Stimulated activated CD4-positive, alpha-beta T cell treated with anti-CD3 and anti-CD28 coated beads, Interleukin-2, amount 100 ng/mL, for 4 hours (primary cell): ENCODE measurements around the gene CIAO2A.

Source experiments
- DNase-seq: peaks from one replicate; pipeline ENCODE4 v3.0.0-alpha.2; 2020; ENCODE audit warnings: low read depth

CIAO2A gene

DNA sequence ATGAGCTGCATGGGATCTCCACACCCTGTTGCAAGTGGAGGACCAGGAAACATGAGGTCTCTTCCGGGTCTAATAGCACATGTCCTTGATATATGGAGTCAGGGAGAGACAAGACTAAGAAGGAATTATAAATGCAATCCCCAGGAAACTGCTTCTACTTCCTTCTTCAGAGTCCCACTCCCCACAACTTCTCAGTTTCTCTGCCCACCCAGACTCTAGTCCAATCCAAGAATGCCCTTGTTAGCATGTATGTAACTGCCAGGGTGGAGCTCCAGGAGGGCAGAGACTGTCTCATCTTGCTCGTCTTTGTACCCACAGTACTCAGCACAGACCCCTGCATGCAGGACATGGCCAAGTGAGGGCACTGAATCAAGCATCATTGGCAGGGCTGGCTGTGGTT, 55.7 kb downstream of the CIAO2A start:
- no peak for DNase-seq

- DNase-seq = no peak
Observed at GRCh38 chr15:64037116-64037515, 56.5 kb downstream of the CIAO2A start.

- DNase-seq = no peak
Observed at GRCh38 chr15:64035525-64035924, 58.1 kb downstream of the CIAO2A start.

DNA sequence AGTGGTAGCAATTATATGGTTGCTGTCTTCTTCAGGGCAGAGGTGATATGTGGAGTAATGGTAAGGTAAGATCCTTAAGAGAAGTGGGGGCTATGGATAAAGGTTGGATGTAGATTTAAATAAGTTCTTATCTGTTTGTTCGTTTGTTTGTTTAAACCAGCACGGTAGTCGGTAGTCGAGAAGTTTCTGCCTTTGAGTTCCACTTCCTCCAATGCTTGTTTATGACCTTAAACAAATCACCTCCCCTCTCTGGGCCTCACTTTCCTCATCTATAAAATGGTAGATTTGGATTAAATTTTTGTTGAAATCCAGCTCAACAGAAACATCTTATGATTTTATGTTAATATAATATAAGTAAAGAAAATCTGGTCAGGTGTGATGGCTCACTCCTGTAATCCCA, 59.1 kb downstream of the CIAO2A start:
- DNase-seq = no peak

DNA sequence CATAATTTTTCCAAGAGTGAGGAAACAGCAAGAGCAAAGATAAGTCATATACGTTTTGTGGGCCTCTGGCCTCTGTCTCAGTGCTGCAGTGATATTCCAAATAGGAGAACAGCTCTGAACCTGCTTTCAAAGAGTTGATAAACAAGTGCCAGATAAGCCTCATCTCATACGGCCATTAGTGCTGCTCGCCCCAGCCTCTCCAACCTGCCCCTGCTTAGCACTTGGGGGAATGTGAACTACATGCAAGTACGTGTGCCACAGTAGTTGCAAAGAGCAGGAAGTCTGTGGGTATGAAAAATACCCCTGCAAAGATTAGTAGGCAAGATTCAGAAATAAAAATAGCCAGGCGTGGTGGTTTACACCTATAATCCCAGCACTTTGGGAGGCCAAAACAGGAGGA, 61.3 kb downstream of the CIAO2A start:
- DNase-seq = no peak

- no peak for DNase-seq
Observed at GRCh38 chr15:64030123-64030522, 63.5 kb downstream of the CIAO2A start.

GRCh38 chr15:64029633-64030032, 64.0 kb downstream of the CIAO2A start:
- no peak for DNase-seq

DNA sequence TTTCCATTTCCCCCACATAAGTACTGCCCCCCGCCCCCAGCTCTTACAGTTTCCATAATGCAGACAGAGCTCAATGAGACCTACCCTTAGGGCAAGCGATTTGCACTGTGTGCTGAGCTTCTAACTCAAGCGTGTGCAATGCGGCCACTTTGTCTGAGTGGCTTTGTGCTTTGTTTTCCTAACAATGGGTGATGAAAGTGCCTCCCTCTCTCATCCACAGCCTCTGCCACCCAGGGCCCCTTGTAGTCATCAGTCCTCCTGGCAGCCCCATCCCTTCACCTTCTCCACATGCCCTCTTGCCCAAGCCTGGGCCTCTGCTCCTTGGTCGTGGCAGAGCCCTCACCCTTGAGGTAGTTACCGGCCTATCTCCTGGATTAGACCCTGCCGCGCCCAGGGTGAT, 64.5 kb downstream of the CIAO2A start:
- DNase-seq = no peak

DNA sequence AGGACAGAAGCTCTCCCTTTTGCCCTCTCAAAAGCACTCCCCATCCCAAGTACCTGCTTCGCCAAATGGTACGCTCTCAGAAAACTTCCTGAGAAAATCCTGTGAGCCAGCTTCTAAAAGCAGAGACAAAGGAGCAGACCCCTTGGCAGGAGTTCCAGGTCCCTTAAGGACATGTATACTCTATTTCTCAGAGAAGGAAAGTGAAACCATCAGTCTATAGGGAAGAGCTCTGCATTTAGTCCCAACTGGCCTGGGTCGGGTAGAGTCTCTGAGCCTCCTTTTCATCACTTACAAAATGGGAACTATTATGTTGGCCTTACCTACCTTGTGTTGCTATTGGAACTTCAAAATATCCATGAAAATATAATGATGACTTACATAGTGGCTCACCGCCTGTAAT, 67.0 kb downstream of the CIAO2A start:
- no peak for DNase-seq

DNA sequence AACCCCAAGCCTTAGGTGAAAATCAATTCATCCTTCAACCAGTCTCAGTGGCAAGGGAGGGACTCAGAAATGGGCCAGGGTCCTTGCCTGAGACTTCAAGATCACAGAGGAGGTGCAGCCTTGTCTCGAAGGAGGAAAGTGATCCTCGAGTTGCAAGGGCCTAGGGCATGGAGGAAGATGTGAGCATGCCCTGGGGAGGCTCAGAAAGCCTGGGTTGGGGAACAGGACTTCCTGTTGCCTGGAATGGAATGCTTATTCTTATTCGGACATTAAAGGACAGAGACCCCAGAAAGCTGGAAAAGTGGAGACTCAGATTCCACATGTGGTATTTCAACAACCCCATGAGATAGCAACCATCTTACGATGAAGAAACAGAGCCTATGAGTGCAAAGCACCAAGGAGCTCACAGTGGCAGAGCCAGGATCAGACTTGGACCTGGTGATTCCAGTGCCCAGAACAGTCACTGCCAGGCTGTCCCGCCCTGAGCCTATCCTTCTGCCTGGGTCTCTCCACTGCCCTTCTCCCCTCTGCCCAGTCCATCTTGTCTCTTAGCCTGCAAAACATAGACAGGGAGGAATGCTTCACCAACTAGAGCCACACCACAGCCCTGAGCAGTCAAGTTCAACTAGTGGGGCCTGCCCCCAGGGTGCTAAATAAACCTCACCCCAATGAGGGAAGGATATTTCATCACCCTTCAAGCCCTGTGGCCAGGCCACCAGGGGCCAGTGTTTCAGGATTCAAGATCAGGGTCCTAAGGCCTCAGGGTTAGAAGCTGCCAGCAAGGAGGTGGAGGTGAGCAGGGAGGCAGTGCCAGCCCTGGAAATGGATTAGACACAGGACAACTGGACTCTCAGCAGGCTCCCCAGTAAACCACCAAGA, 69.2 kb downstream of the CIAO2A start:
- DNase-seq = no peak

GRCh38 chr15:64023220-64023619, 70.4 kb downstream of the CIAO2A start:
- no peak for DNase-seq

DNA sequence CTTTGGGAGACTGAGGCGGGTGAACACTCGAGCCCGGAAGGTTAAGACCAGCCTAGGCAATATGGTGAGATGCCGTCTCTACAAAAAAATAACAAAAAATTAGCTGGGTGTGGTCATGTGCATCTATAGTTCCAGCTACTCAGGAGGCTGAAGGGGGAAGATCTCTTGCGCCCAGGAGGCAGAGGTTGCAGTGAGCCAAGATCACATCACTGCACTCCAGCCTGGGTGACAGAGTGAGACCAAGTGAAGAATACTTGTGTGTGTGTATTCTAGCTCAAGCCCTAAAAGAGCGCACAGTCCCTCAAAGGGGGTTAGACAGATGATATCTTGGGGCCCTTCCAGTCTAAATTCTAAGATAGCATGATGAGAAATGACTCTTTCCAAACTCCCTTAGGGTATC, 71.1 kb downstream of the CIAO2A start:
- DNase-seq = no peak
